GM23338 (cell line): ENCODE data around the gene CCDC188. TPM values are rescaled to one million over a fixed set of nuclear protein-coding genes. Genes with fewer than 3 reads are reported as not detected.
A peak's percentile ranks its signal among the peaks of the same experiment; 100 is the strongest.

Source experiments
- ATAC-seq: fragments of 200-7000 bp; cut with Tn5 transposase; 3 replicates; pipeline ENCODE4 v1.9.1; 2020
- DNase-seq: peaks from one replicate; pipeline ENCODE4 v3.0.0-alpha.2; 2015; ENCODE audit warnings: low spot score
- H2AFZ ChIP-seq: fragments of 200-600 bp; sonication (generic); 2 replicates; pipeline ENCODE4 v1.8.0; 2016; ENCODE audit warnings: antibody characterized with exemption, mild to moderate bottlenecking, moderate library complexity
- H3F3A ChIP-seq: fragments of 200-600 bp; sonication (generic); replicated peaks from 2 replicates; pipeline ENCODE4 v1.8.0; 2017; ENCODE audit warnings: antibody characterized with exemption, mixed run types, low read depth
- H3K27ac ChIP-seq: fragments of 200-600 bp; sonication (generic); 2 replicates; pipeline ENCODE4 v1.6.1; 2016; ENCODE audit warnings: low read depth
- H3K27me3 ChIP-seq: fragments of 200-600 bp; sonication (generic); 2 replicates; pipeline ENCODE4 v1.8.0; 2016; ENCODE audit warnings: mild to moderate bottlenecking, mixed run types, moderate library complexity; ENCODE audit not compliant: insufficient read depth
- H3K36me3 ChIP-seq: fragments of 200-600 bp; sonication (generic); 2 replicates; pipeline ENCODE4 v1.8.0; 2016; ENCODE audit warnings: mild to moderate bottlenecking; ENCODE audit not compliant: insufficient read depth
- H3K4me1 ChIP-seq: fragments of 200-600 bp; sonication (generic); 2 replicates; pipeline ENCODE4 v1.8.0; 2016; ENCODE audit warnings: mild to moderate bottlenecking, moderate library complexity; ENCODE audit not compliant: insufficient read depth
- H3K4me2 ChIP-seq: fragments of 200-600 bp; sonication (generic); 2 replicates; pipeline ENCODE4 v1.7.1; 2017; ENCODE audit warnings: mixed run types
- H3K4me3 ChIP-seq: fragments of 200-600 bp; sonication (generic); 2 replicates; pipeline ENCODE4 v1.6.1; 2016; ENCODE audit warnings: mixed run types
- H3K79me2 ChIP-seq: fragments of 200-600 bp; sonication (generic); replicated peaks from 2 replicates; pipeline ENCODE4 v1.8.0; 2017; ENCODE audit warnings: mild to moderate bottlenecking; ENCODE audit not compliant: insufficient read depth
- H3K9me2 ChIP-seq: fragments of 200-600 bp; sonication (generic); 2 replicates; pipeline ENCODE4 v1.8.0; 2017; ENCODE audit not compliant: insufficient read depth
- H4K20me1 ChIP-seq: fragments of 200-600 bp; sonication (generic); replicated peaks from 2 replicates; pipeline ENCODE4 v1.8.0; 2017; ENCODE audit warnings: mild to moderate bottlenecking; ENCODE audit not compliant: insufficient read depth
- H3K27ac Mint-ChIP-seq: 2 replicates; pipeline ENCODE4 v1.8.0; 2020; ENCODE audit warnings: inconsistent platforms, mild to moderate bottlenecking, moderate library complexity, mixed read lengths
- H3K27me3 Mint-ChIP-seq: 3 replicates; pipeline ENCODE4 v1.8.0; 2022; ENCODE audit warnings: low read depth, mild to moderate bottlenecking, moderate library complexity, mixed read lengths, inconsistent platforms; ENCODE audit not compliant: insufficient read depth, poor library complexity
- H3K36me3 Mint-ChIP-seq: 3 replicates; pipeline ENCODE4 v1.8.0; 2021; ENCODE audit warnings: low read depth, mild to moderate bottlenecking, inconsistent platforms, moderate library complexity, mixed read lengths
- H3K4me1 Mint-ChIP-seq: 3 replicates; pipeline ENCODE4 v1.8.0; 2020; ENCODE audit warnings: mild to moderate bottlenecking, inconsistent platforms, mixed read lengths
- H3K4me3 Mint-ChIP-seq: 3 replicates; pipeline ENCODE4 v1.8.0; 2021; ENCODE audit warnings: moderate library complexity, mild to moderate bottlenecking, inconsistent platforms, mixed read lengths
- H3K9me3 Mint-ChIP-seq: 3 replicates; pipeline ENCODE4 v1.8.0; 2020; ENCODE audit warnings: moderate library complexity, mild to moderate bottlenecking, inconsistent platforms, mixed read lengths
- polyA plus RNA-seq: library from polyadenylated mRNA; unstranded; fragments of >200 nt; fragmentation: Nextera tagmentation; extraction: Ambion mirVana; gene quantifications from 2 replicates; pipeline ENCODE4 v1.2.1, GENCODE V29; 2016
- total RNA-seq: library from RNA; depleted of rRNA; stranded (reverse); fragments of >200 nt; shearing (Covaris generic); gene quantifications from 2 replicates; pipeline ENCODE4 v1.2.3, GENCODE V29; 2014
- TF ChIP-seq, protein P1 (sequence below): fragments of 250-450 bp; sonication (Bioruptor Pico); IDR thresholded peaks from 2 replicates; pipeline ENCODE4 v1.5.0; 2020; ENCODE audit warnings: mild to moderate bottlenecking, moderate library complexity
- TF ChIP-seq, protein P2 (sequence below), 2 experiments: fragments of 200-600 bp in 1 of 2; sonication (generic) in 1 of 2; conservative IDR thresholded peaks; 2 replicates each; pipeline versions ENCODE4 v1.5.1 to v1.6.1; 2016 to 2017; ENCODE audit warnings: antibody characterized with exemption in 2 of 2, low read depth in 2 of 2, mild to moderate bottlenecking in 2 of 2, moderate library complexity in 1 of 2
- TF ChIP-seq, protein P3 (sequence below): IDR thresholded peaks from one replicate; pipeline ENCODE4 v1.6.1; 2018; ENCODE audit warnings: antibody characterized with exemption; ENCODE audit not compliant: unreplicated experiment

The CCDC188 gene
- total and polyA plus RNA-seq, 2 experiments from 2014 or later: not detected

DNA sequence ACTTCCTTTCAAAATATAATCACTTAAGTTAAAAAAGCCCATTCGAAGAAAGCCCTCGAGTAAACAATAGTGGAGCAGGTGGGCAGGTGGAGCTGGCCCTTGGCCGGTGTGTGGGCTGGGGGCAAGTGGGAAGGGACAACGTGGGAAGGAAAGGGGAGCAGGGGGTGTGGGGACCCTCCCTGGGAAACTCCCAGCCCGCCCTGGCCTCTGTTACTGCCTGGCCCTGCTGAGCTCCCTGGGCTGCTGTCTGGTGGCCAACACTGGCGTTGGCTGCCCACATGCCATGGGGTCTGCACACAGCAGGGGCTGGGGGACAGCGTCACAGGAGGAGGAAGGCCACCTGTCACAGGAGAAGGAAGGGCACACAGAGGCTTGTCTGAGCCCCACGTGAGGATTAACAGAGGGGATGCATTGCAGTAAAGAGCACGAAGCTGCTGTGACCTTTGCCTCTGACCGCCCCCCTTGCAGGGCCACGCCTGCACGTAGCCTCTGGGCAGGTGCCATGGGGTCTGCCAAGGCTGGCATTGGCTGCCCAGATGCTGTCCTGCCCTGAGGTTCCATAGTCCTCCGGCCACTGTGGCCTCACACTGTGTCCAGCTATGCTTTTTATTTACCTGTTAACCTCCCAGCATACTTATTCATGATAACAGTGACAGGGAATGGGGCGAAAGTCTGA lies 36.2 kb upstream of the CCDC188 start:
- H3K27ac Mint-ChIP-seq: no peak overlapping the region
- peak; percentile 13; the same call in 2 of the 3 replicates for ATAC-seq
- no peak overlapping the region for H3K4me3 Mint-ChIP-seq
- no peak overlapping the region for H3K4me2 ChIP-seq
- H3K27me3 ChIP-seq: no peaks in the 10 kb centered on the region
- H3K27me3 Mint-ChIP-seq: peaks cover 11% of the 10 kb centered on the region
- H3K9me2 ChIP-seq: no peaks in the 10 kb centered on the region
- no peak overlapping the region for H2AFZ ChIP-seq
- peaks cover 5% of the 10 kb centered on the region; the same call in 2 of the 3 replicates for H3K4me1 Mint-ChIP-seq
- no peaks in the 10 kb centered on the region for H3K79me2 ChIP-seq
- no peaks in the 10 kb centered on the region for H3K36me3 ChIP-seq
- H3K27ac ChIP-seq: no peak overlapping the region
- no peaks in the 10 kb centered on the region for H4K20me1 ChIP-seq
- no peaks in the 10 kb centered on the region for H3K36me3 Mint-ChIP-seq
- TF ChIP-seq, protein P1, sequence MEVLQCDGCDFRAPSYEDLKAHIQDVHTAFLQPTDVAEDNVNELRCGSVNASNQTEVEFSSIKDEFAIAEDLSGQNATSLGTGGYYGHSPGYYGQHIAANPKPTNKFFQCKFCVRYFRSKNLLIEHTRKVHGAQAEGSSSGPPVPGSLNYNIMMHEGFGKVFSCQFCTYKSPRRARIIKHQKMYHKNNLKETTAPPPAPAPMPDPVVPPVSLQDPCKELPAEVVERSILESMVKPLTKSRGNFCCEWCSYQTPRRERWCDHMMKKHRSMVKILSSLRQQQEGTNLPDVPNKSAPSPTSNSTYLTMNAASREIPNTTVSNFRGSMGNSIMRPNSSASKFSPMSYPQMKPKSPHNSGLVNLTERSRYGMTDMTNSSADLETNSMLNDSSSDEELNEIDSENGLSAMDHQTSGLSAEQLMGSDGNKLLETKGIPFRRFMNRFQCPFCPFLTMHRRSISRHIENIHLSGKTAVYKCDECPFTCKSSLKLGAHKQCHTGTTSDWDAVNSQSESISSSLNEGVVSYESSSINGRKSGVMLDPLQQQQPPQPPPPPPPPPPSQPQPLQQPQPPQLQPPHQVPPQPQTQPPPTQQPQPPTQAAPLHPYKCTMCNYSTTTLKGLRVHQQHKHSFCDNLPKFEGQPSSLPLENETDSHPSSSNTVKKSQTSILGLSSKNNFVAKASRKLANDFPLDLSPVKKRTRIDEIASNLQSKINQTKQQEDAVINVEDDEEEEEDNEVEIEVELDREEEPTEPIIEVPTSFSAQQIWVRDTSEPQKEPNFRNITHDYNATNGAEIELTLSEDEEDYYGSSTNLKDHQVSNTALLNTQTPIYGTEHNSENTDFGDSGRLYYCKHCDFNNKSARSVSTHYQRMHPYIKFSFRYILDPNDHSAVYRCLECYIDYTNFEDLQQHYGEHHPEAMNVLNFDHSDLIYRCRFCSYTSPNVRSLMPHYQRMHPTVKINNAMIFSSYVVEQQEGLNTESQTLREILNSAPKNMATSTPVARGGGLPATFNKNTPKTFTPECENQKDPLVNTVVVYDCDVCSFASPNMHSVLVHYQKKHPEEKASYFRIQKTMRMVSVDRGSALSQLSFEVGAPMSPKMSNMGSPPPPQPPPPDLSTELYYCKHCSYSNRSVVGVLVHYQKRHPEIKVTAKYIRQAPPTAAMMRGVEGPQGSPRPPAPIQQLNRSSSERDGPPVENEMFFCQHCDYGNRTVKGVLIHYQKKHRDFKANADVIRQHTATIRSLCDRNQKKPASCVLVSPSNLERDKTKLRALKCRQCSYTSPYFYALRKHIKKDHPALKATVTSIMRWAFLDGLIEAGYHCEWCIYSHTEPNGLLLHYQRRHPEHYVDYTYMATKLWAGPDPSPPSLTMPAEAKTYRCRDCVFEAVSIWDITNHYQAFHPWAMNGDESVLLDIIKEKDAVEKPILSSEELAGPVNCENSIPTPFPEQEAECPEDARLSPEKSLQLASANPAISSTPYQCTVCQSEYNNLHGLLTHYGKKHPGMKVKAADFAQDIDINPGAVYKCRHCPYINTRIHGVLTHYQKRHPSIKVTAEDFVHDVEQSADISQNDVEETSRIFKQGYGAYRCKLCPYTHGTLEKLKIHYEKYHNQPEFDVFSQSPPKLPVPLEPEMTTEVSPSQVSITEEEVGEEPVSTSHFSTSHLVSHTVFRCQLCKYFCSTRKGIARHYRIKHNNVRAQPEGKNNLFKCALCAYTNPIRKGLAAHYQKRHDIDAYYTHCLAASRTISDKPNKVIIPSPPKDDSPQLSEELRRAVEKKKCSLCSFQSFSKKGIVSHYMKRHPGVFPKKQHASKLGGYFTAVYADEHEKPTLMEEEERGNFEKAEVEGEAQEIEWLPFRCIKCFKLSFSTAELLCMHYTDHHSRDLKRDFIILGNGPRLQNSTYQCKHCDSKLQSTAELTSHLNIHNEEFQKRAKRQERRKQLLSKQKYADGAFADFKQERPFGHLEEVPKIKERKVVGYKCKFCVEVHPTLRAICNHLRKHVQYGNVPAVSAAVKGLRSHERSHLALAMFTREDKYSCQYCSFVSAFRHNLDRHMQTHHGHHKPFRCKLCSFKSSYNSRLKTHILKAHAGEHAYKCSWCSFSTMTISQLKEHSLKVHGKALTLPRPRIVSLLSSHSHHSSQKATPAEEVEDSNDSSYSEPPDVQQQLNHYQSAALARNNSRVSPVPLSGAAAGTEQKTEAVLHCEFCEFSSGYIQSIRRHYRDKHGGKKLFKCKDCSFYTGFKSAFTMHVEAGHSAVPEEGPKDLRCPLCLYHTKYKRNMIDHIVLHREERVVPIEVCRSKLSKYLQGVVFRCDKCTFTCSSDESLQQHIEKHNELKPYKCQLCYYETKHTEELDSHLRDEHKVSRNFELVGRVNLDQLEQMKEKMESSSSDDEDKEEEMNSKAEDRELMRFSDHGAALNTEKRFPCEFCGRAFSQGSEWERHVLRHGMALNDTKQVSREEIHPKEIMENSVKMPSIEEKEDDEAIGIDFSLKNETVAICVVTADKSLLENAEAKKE (CRISPR knock-in tag): no peak
- H3K4me1 ChIP-seq: no peaks in the 10 kb centered on the region
- no peaks in the 10 kb centered on the region for H3F3A ChIP-seq
- no peaks in the 10 kb centered on the region; the same call in 2 of the 3 replicates for H3K9me3 Mint-ChIP-seq
- H3K4me3 ChIP-seq: no peak overlapping the region
- DNase-seq: no peak

DNA sequence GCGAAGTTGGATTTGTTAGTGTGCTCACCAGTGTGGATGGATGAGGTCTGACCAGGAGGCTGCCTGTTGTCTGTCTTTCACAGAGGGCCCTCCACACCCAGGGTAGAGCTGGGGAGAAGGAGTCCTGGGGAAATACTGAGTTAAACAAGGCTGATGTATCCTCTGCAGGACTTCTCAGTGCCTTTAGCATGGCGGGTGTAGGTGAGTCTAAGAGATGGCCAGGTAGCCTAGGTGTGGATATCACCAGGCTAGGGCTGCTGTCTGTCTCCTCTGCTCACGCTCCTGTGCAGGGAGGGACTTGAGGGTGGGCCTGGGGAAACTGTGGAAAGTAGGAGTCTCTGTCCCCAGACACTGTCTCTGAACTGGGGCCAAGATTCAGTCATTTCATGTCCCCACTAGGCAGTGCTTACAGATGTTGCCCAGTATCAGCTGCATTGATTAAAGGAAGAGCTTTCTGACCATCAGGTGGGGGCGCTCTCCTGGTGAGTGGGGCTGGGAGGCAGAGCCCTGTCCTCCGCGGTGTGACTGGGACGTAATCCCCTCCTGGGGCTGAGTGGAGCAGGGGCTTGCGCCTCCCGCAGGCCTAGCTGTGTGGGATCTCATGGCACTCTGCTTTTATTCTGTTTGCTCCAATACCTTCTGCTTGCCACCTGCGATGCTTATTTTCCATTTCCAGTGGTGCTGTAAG lies 35.5 kb upstream of the CCDC188 start:
- H3K27ac Mint-ChIP-seq: no peak overlapping the region
- DNase-seq: peak; percentile 86
- Histone ChIP-seq H3K4me2 (no peak overlapping the region), H3K4me3 (no peak overlapping the region), H3F3A (no peaks in the 10 kb centered on the region), H2AFZ (no peak overlapping the region), H3K27ac (no peak overlapping the region), H3K36me3 (no peaks in the 10 kb centered on the region), H3K79me2 (no peaks in the 10 kb centered on the region), H3K9me2 (no peaks in the 10 kb centered on the region), H3K27me3 (no peaks in the 10 kb centered on the region), H4K20me1 (no peaks in the 10 kb centered on the region), H3K4me1 (no peaks in the 10 kb centered on the region)
- TF ChIP-seq, protein P2, sequence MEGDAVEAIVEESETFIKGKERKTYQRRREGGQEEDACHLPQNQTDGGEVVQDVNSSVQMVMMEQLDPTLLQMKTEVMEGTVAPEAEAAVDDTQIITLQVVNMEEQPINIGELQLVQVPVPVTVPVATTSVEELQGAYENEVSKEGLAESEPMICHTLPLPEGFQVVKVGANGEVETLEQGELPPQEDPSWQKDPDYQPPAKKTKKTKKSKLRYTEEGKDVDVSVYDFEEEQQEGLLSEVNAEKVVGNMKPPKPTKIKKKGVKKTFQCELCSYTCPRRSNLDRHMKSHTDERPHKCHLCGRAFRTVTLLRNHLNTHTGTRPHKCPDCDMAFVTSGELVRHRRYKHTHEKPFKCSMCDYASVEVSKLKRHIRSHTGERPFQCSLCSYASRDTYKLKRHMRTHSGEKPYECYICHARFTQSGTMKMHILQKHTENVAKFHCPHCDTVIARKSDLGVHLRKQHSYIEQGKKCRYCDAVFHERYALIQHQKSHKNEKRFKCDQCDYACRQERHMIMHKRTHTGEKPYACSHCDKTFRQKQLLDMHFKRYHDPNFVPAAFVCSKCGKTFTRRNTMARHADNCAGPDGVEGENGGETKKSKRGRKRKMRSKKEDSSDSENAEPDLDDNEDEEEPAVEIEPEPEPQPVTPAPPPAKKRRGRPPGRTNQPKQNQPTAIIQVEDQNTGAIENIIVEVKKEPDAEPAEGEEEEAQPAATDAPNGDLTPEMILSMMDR (conservative IDR thresholded peaks at IDR 0.05; ENCODE audit: low read depth in 2 of 2): peak; percentile 61 to 79
- TF ChIP-seq, protein P3, sequence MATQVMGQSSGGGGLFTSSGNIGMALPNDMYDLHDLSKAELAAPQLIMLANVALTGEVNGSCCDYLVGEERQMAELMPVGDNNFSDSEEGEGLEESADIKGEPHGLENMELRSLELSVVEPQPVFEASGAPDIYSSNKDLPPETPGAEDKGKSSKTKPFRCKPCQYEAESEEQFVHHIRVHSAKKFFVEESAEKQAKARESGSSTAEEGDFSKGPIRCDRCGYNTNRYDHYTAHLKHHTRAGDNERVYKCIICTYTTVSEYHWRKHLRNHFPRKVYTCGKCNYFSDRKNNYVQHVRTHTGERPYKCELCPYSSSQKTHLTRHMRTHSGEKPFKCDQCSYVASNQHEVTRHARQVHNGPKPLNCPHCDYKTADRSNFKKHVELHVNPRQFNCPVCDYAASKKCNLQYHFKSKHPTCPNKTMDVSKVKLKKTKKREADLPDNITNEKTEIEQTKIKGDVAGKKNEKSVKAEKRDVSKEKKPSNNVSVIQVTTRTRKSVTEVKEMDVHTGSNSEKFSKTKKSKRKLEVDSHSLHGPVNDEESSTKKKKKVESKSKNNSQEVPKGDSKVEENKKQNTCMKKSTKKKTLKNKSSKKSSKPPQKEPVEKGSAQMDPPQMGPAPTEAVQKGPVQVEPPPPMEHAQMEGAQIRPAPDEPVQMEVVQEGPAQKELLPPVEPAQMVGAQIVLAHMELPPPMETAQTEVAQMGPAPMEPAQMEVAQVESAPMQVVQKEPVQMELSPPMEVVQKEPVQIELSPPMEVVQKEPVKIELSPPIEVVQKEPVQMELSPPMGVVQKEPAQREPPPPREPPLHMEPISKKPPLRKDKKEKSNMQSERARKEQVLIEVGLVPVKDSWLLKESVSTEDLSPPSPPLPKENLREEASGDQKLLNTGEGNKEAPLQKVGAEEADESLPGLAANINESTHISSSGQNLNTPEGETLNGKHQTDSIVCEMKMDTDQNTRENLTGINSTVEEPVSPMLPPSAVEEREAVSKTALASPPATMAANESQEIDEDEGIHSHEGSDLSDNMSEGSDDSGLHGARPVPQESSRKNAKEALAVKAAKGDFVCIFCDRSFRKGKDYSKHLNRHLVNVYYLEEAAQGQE: no peak
- H3K9me3 Mint-ChIP-seq: no peaks in the 10 kb centered on the region; the same call in 2 of the 3 replicates
- no peaks in the 10 kb centered on the region for H3K36me3 Mint-ChIP-seq
- no peak overlapping the region for H3K4me3 Mint-ChIP-seq
- peaks cover 5% of the 10 kb centered on the region; the same call in 2 of the 3 replicates for H3K4me1 Mint-ChIP-seq
- H3K27me3 Mint-ChIP-seq: peaks cover 11% of the 10 kb centered on the region
- ATAC-seq: peak; percentile 97
